DND-41 (cell line): Measurements from ENCODE around the gene PPIB.

Experiments
- EZH2 ChIP-seq: IDR thresholded peaks from 3 replicates; pipeline ENCODE4 v1.6.1; 2012; ENCODE audit warnings: borderline replicate concordance, low read depth, mild to moderate bottlenecking, moderate library complexity, low read length, inconsistent platforms; ENCODE audit not compliant: severe bottlenecking
- TF ChIP-seq, protein P1 (sequence below): IDR thresholded peaks from 2 replicates; pipeline ENCODE4 v1.5.1; 2012; ENCODE audit warnings: borderline replicate concordance, low read length, moderate library complexity, mild to moderate bottlenecking; ENCODE audit not compliant: poor library complexity, severe bottlenecking; ENCODE audit errors: extremely low read depth

DNA sequence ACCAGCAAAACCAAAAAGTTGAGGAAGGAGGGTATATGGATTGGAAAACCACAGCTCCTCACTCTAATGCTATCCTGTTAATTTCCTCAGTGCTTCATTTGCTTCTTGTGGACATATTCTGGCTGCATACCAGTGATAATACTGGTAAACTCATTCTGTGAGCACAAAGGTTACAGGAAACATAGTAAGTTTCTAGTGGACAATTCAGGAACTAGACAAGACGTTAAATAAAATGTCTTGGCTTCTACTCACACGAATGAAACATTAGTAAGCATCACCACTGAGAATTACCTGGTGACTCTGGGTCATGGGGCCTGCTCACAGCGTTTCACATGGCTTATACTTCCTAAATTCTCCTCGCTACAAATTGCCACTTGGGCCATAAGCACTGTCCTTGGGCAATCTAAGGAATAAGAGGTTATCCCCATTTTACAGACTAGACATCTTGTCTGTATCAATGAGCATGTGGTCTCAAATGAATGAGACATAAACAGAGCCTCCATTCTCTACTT is 20.1 kb upstream of the PPIB start:
- TF ChIP-seq, protein P1, sequence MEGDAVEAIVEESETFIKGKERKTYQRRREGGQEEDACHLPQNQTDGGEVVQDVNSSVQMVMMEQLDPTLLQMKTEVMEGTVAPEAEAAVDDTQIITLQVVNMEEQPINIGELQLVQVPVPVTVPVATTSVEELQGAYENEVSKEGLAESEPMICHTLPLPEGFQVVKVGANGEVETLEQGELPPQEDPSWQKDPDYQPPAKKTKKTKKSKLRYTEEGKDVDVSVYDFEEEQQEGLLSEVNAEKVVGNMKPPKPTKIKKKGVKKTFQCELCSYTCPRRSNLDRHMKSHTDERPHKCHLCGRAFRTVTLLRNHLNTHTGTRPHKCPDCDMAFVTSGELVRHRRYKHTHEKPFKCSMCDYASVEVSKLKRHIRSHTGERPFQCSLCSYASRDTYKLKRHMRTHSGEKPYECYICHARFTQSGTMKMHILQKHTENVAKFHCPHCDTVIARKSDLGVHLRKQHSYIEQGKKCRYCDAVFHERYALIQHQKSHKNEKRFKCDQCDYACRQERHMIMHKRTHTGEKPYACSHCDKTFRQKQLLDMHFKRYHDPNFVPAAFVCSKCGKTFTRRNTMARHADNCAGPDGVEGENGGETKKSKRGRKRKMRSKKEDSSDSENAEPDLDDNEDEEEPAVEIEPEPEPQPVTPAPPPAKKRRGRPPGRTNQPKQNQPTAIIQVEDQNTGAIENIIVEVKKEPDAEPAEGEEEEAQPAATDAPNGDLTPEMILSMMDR = no peak
- TF ChIP-seq EZH2 = no peak
